Measurements from ENCODE around the gene OBSCN.

- TF ChIP-seq POLR2AphosphoS5 (IDR thresholded peaks at IDR 0.05; ENCODE audit: low read depth, low read length) (no peak), REST (IDR thresholded peaks at IDR 0.05; ENCODE audit: insufficient read depth in 1 of 2, low read depth in 2 of 2, low read length in 2 of 2) (no peak), SIN3A (IDR thresholded peaks at IDR 0.05; ENCODE audit: borderline replicate concordance, insufficient read depth, low read length) (no peak)
Measured at GRCh38 chr1:228190778-228191177, 17.1 kb upstream of the OBSCN start.
